Erythroblast (primary cell): ENCODE measurements around the gene BEAN1.

ENCODE experiments used
- GATA1 ChIP-seq: IDR thresholded peaks from 2 replicates; pipeline ENCODE4 v1.6.1; 2011; ENCODE audit warnings: low read depth, mild to moderate bottlenecking, control low read depth, low read length, moderate library complexity
- POLR2A ChIP-seq: IDR thresholded peaks from 2 replicates; pipeline ENCODE4 v1.6.1; 2011; ENCODE audit warnings: mild to moderate bottlenecking, low read length

- no peak for TF ChIP-seq POLR2A
- TF ChIP-seq GATA1, result no peak
Measured at GRCh38 chr16:66521252-66521713, 94.2 kb downstream of the BEAN1 start.
